22Rv1 (cell line): Measurements from ENCODE around the gene URB2.
"Not testable (repeated sequence)": the region's sequence is repeated elsewhere in the genome, so short reads cannot be mapped to it uniquely, and the experiment has no call there.

ENCODE experiments used
- H3K27ac ChIP-seq: fragments of 450-650 bp; 2 replicates; pipeline ENCODE4 v1.5.1; 2017
- CTCF ChIP-seq: fragments of 450-650 bp; IDR thresholded peaks from 2 replicates; pipeline ENCODE4 v1.5.1; 2017; ENCODE audit warnings: mild to moderate bottlenecking
- ZFX ChIP-seq: fragments of 450-650 bp; IDR thresholded peaks from 2 replicates; pipeline ENCODE4 v1.6.1; 2017; ENCODE audit warnings: antibody characterized with exemption, borderline replicate concordance

Gene URB2

DNA sequence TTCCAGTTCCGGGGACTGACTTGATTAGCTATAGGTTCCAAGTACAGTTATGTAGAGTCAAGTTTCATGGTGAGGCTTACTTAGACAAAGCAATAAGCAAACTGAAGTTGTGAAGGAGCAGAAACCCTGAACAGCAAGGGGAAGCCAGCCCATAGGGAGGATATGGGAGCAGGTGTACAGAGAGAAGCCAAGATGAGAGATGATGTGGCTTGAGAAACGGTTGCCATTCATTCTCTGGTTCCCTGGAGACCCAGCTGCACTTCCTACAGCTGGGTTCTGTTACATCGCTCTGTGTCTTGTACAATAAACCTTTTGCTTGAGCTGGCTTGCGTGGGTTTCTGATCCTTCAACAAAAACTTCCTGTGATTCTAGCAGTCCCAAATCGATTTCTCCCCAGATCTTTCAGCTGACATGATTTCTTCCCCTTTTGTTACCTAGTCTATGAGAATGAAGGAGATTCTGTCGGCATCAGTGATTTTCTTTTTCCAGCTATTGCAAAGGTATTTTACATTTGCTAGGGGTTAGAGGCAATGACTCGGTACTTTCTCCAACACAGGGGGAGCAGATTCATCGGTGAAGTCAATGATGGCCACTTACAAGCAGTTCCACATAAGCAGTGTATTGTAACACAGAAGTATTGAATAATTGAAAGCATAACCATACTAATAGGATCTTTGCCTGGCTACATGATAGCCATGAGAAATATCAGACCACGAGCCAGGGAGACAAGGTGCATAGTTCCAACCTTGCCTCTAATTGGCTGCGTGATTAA, 67.3 kb downstream of the URB2 start:
- TF ChIP-seq CTCF: no peak
- TF ChIP-seq ZFX: no peak

GRCh38 chr1:229694053-229694693, 68.1 kb downstream of the URB2 start:
- TF ChIP-seq CTCF (no peak), ZFX (no peak)
- H3K27ac ChIP-seq: no peak overlapping the region

More for the DNA sequence above, 67.3 kb downstream of the URB2 start:
- H3K27ac ChIP-seq: no peak overlapping the region

DNA sequence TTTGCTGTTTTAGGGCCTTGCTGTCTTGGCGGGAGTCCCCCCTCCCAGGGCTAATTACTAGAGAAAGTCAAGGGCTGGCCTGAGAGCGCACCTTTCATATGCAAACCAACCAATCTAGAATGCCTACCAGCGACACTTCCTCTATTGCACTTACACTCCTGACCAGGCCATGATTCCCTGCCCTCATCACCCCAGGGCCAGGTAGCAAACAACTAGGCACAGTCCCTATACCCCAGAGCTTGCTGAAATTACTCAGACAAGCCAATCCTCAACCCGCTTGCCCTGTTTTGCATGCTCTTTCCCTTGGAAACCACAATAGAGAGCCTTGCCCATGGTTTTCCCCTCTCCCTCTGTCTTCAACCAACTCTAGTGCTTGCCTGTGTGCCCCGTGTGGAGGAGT, 70.3 kb downstream of the URB2 start:
- TF ChIP-seq CTCF (no peak), ZFX (no peak)
- H3K27ac ChIP-seq: no peak overlapping the region

DNA sequence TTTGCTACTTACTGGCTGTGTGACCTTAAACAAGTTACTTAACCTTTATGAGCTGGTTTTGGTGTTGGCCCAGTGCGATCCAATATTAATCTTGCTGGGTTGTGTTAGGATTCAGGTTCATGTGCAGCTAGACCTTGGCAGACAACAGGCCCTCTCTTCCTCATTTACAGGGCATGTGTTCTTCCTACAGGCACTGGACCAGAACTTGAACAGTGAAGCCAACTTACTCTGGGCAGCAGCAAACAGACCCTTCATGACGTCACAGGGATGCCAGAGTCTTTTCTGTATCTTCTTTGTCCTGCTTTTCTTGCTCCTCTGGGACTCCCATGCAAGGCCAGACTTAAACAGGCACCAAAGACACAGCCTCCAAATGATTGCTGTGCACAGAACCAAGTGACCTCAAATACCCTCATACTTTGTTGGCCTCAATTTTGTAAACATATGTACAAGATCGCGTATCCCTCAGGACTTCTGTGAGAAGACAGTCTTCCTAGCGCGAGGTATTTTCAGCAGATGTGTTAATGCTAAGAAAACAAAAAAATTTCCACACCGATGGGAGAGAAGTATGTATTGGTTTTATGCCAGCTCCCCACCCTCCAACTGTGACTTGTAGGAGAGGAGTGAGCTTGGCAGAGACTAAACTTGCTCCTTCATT, 73.7 kb downstream of the URB2 start:
- H3K27ac ChIP-seq: no peak overlapping the region
- TF ChIP-seq ZFX: no peak
- TF ChIP-seq CTCF: no peak

GRCh38 chr1:229704157-229704556, 78.1 kb downstream of the URB2 start:
- no peak overlapping the region for H3K27ac ChIP-seq

DNA sequence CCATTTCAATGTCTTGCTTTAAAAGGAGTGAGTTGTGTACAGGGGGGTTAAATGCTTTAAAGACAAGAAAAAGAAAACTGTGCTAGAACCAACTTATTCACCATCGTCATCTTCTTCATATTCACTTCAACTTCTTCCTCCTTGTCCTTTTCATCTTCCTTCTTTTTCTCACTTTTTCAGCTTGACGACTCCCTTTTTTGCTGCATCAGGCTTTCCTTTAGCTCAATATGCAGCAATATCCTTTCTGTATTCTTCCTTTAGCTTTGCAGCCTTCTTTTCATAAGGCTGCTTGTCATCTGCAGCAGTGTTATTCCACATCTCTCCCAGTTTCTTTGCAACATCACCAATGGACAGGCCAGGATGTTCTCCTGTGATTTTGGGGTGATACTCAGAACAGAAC, 79.1 kb downstream of the URB2 start:
- not testable (repeated sequence) for H3K27ac ChIP-seq

More at GRCh38 chr1:229704157-229704556, 78.1 kb downstream of the URB2 start:
- TF ChIP-seq ZFX (no peak), CTCF (no peak)

DNA sequence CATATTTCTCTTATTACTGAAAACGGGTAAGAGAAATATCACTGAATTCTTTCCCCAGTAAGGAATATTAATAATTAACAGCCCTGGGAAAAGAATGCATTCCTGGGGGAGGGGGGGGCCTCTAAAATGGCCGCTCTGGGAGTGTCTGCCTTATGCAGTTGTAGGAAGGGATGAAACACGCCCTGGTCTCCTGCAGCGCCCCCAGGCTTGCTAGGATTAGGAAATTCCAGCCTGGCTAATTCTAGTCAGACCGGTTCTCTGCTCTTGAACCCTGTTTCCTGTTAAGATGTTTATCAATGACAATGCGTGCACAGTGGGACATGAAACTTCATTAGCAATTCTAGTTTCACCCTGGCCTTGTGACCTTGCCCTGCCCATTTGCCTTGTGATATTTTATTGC, 81.1 kb downstream of the URB2 start:
- not testable (repeated sequence) for H3K27ac ChIP-seq

GRCh38 chr1:229709500-229710013, 83.5 kb downstream of the URB2 start:
- H3K27ac ChIP-seq: no peak overlapping the region
- TF ChIP-seq CTCF: no peak
- no peak for TF ChIP-seq ZFX
